Epidermal melanocyte (primary cell): ENCODE results near the gene MYO5B.
"Not testable (repeated sequence)": the region's sequence is repeated elsewhere in the genome, so short reads cannot be mapped to it uniquely, and the experiment has no call there.

ENCODE experiments used
- DNase-seq: peaks from one replicate; pipeline ENCODE4 v3.0.0; 2011; ENCODE audit warnings: low spot score; ENCODE audit not compliant: insufficient read length

MYO5B gene

GRCh38 chr18:50105027-50105426, 89.9 kb downstream of the MYO5B start:
- DNase-seq, result no peak

GRCh38 chr18:50104421-50104820, 90.5 kb downstream of the MYO5B start:
- DNase-seq, result no peak

- no peak for DNase-seq
Measured at GRCh38 chr18:50099725-50100407, 95.1 kb downstream of the MYO5B start.

- no peak for DNase-seq
Measured at GRCh38 chr18:50097702-50098101, 97.2 kb downstream of the MYO5B start.

GRCh38 chr18:50096766-50097435, 98.0 kb downstream of the MYO5B start:
- no peak for DNase-seq

GRCh38 chr18:50094786-50095185, 100.2 kb downstream of the MYO5B start:
- DNase-seq, result not testable (repeated sequence)

GRCh38 chr18:50094221-50094773, 100.7 kb downstream of the MYO5B start:
- no peak for DNase-seq

GRCh38 chr18:50093366-50094064, 101.4 kb downstream of the MYO5B start:
- DNase-seq, result no peak

GRCh38 chr18:50092245-50092805, 102.6 kb downstream of the MYO5B start:
- DNase-seq, result no peak

- DNase-seq, result no peak
Measured at GRCh38 chr18:50091509-50092244, 103.3 kb downstream of the MYO5B start.

GRCh38 chr18:50090370-50091312, 104.3 kb downstream of the MYO5B start:
- no peak for DNase-seq

GRCh38 chr18:50089702-50090101, 105.2 kb downstream of the MYO5B start:
- no peak for DNase-seq

GRCh38 chr18:50083708-50084107, 111.2 kb downstream of the MYO5B start:
- no peak for DNase-seq

- DNase-seq, result no peak
Measured at GRCh38 chr18:50080932-50081560, 113.9 kb downstream of the MYO5B start.

- DNase-seq, result no peak
Measured at GRCh38 chr18:50080316-50080715, 114.6 kb downstream of the MYO5B start.

GRCh38 chr18:50079571-50080295, 115.2 kb downstream of the MYO5B start:
- no peak for DNase-seq

- DNase-seq, result no peak
Measured at GRCh38 chr18:50076277-50076676, 118.7 kb downstream of the MYO5B start.

GRCh38 chr18:50075772-50076171, 119.2 kb downstream of the MYO5B start:
- no peak for DNase-seq

- no peak for DNase-seq
Measured at GRCh38 chr18:50074404-50074803, 120.5 kb downstream of the MYO5B start.
